Activated naive CD8-positive, alpha-beta T cell treated with anti-CD3 and anti-CD28 coated beads, Interleukin-2, amount 50 U/mL, for 24 hours (primary cell): Measurements from ENCODE around the gene IDUA.
"Not testable (repeated sequence)": the region's sequence is repeated elsewhere in the genome, so short reads cannot be mapped to it uniquely, and the experiment has no call there.

Experiments
- ATAC-seq: fragments of 150-1000 bp; cut with Tn5 transposase; one replicate; pipeline ENCODE4 v1.10.0; 2021
- DNase-seq: peaks from one replicate; pipeline ENCODE4 v3.0.0; 2021
- H3K27ac Mint-ChIP-seq: one replicate; pipeline ENCODE4 v1.8.0; 2021; ENCODE audit warnings: mild to moderate bottlenecking, mixed read lengths
- H3K27me3 Mint-ChIP-seq: one replicate; pipeline ENCODE4 v1.8.0; 2021; ENCODE audit warnings: mixed read lengths
- H3K36me3 Mint-ChIP-seq: one replicate; pipeline ENCODE4 v1.8.0; 2021; ENCODE audit warnings: low read depth, mixed read lengths
- H3K4me1 Mint-ChIP-seq: one replicate; pipeline ENCODE4 v1.8.0; 2021; ENCODE audit warnings: mixed read lengths
- H3K4me3 Mint-ChIP-seq: one replicate; pipeline ENCODE4 v1.8.0; 2021; ENCODE audit warnings: mild to moderate bottlenecking, moderate library complexity, mixed read lengths
- H3K9me3 Mint-ChIP-seq: one replicate; pipeline ENCODE4 v1.8.0; 2021; ENCODE audit warnings: mixed read lengths

IDUA gene

DNA sequence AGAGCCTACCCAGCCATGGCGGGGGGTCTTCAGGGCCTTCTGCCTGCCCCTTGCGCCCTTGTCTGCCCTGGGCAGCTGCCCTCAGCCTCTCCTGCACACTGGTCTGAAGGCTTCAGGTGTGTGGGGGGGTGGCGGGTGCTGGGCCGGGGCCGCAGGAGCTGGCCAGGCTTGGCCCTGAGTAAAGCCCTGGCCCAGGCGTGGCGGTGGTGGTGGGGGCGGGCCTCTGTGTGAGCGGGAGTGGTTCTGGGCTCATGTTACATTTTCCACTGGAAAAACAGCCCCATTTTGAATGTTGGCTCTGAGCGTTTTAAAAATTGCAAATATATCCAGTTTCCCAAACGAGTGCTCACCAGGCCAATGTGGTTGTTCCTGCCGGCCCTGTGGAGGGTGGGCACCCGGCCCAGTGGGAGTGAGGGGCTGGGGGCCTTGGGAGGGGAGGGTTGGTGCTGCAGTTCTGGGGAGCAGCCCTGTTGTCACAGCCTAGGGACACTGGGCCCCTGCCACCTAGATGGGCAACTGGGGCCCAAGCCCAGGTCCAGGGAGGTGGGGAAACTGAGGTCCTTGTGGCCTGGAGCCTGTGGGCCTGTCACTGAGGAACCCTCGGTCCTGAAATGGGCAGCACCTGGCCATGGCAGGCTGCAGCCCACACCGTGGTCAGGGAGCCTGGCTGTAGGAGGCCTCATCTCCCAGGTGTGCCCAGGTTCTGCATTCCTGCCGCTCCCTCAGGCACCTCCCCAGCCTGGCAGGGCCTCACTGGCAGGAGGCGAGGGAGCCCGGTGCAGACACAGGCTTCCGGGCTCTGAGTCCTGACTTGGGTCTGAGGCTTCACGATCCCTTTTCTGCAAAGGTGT, 52.9 kb downstream of the IDUA start:
- Mint-ChIP-seq H3K9me3 (peaks cover 4% of the 10 kb centered on the region), H3K27me3 (peaks cover 8% of the 10 kb centered on the region), H3K36me3 (no peaks in the 10 kb centered on the region), H3K27ac (no peak overlapping the region), H3K4me1 (peaks cover 2% of the 10 kb centered on the region), H3K4me3 (no peak overlapping the region)
- ATAC-seq = no peak
- no peak for DNase-seq

DNA sequence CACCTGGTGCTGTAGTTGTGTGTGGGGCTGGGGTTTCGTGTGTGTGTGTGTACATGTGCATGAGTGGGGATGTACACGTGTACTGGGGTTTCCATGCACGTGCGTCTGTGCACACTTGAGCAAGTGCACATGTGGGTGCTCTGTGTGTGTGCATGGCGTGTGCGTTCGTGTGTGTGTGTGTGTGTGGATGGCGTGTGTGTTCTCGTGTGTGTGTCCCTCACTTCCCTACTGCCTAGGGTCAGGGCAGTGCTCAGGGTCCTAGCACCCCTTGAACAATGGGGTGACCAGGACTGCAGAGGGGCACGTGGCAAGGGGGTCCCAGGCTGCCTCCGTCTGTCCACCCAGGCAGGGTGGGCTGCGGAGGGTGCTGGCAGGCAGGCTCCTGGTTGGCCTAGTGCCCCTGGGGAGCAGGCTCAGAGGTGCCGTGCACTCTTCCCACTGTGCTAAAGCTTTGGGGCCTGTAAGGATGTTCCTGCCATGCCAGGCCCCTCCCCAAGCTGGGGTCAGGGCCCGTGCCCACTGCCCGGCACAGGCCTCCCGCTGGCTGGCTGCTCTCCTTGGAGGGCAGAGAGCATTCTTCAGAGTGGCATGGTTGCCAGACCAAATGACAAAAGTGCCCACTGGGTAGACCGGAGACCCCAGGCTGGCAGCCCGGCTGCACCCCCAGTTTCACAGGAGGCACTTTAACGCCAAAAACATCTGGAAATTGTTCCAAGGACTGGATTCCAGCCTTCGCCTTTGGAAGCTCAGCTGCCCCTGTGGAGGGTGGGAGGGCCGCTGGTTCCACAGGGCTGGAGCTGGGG, 53.7 kb downstream of the IDUA start:
- no peak for DNase-seq
- Mint-ChIP-seq H3K9me3 (peaks cover 4% of the 10 kb centered on the region), H3K36me3 (no peaks in the 10 kb centered on the region), H3K4me1 (peaks cover 2% of the 10 kb centered on the region), H3K4me3 (no peak overlapping the region), H3K27me3 (peaks cover 16% of the 10 kb centered on the region), H3K27ac (no peak overlapping the region)
- ATAC-seq = no peak

DNA sequence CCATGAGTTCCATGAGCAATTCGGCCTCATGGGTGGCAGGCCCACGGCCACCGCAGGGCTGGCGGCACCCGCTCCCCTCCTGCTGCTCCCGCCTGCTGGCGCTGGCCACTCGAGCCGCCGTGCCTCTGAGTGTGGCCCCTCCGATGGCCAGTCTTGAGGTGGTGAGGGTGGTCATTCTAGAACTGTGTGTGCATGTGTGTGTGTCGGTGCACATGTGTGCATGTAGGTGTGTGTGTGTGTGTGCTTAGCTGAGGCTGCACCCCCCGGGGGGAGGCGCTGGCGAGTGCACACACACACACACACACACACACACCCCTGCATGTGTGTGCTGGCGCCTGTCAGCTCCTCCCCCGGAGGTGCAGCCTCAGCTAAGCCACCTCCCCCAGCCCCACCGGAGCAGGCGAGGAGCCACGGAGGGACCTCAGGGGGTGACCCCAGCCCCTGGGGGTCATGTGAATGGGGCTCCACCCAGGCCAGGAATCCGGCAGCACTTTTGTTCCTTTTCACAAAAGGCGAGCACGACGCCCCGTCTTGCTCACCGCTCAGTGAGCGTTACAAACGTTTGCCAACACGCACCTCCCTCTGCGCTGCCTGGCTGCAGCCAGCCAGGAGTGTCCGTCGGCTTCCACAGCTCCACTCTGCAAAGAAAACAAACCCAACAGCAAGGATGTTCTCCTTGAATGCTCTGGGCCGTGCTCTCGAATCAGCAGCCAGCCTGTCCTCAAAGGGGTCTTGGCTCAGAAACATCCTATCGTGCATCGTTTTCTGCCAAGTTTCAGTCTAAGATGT, 54.5 kb downstream of the IDUA start:
- peaks cover 4% of the 10 kb centered on the region for H3K9me3 Mint-ChIP-seq
- H3K27ac Mint-ChIP-seq = no peak overlapping the region

DNA sequence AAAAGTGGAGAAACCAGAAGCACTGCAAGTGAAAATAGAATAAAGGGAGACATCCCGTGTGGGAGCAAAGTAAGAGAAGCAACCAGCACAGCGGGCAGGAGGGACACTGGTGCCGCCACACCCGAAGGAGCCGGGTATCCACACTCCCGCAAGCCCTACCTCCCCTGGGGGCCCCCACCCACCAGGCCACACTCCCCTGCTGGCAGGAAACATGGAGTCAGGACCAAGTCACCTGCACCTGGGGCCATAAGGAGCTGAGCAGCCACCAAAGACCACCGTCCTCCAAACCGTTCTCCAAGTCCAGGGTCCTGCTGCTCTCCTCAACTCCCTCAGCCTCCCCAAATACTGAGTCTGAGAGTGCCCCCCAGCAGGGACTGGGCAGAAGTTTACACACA, 55.1 kb downstream of the IDUA start:
- no peak overlapping the region for H3K27ac Mint-ChIP-seq
- H3K4me1 Mint-ChIP-seq = peaks cover 4% of the 10 kb centered on the region
- no peak for DNase-seq
- peaks cover 3% of the 10 kb centered on the region for H3K36me3 Mint-ChIP-seq
- H3K9me3 Mint-ChIP-seq = peaks cover 4% of the 10 kb centered on the region
- no peak for ATAC-seq
- H3K4me3 Mint-ChIP-seq = no peak overlapping the region
- peaks cover 19% of the 10 kb centered on the region for H3K27me3 Mint-ChIP-seq

More for the DNA sequence above, 54.5 kb downstream of the IDUA start:
- Mint-ChIP-seq H3K36me3 (no peaks in the 10 kb centered on the region), H3K4me3 (no peak overlapping the region), H3K4me1 (peaks cover 2% of the 10 kb centered on the region), H3K27me3 (peaks cover 17% of the 10 kb centered on the region)
- DNase-seq (no peak), ATAC-seq (no peak)

DNA sequence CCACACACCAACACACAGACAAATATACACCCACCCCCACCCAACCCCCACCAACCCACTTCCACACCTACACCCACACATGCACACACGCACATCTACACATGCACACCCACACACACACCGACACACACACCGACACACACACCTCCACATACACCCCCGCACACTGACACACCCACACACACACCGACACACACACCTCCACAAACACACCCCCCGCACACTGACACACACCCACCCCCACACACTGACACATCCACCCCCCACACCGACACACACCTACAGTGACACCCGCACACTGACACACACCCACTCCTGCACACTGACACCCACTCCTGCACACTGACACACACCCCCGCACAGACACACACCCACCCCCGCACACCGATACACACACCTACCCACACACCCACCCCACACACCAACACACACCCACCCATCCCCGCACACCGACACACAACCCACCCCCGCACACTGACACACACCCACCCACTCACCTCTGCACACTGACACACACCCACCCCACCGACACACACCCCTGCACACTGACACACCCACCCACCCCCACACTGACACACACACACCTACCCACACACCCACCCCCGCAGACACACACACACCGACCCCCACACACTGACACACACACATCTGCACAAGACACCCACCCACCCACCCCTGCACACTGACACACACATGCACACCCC, 55.7 kb downstream of the IDUA start:
- DNase-seq = no peak
- H3K27ac Mint-ChIP-seq = no peak overlapping the region

DNA sequence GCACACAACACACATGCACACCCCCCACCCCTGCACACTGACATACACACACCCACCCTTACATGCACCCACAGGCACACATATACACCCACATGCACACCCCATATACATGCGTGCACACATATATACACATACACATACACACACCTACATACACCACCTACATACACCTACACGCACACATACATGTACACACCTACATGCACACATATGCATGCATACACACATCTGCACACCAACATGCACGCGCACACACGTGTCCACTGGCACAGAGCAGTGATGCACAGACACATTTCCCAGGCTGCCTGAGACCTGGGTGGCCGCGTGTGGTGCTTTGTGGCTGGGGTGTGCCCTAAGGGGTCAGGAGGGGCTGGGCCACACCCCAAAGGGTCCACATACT, 56.3 kb downstream of the IDUA start:
- Mint-ChIP-seq H3K9me3 (peaks cover 4% of the 10 kb centered on the region), H3K27me3 (peaks cover 26% of the 10 kb centered on the region), H3K36me3 (peaks cover 3% of the 10 kb centered on the region), H3K4me3 (peak overlapping the region; percentile 42), H3K4me1 (peaks cover 4% of the 10 kb centered on the region), H3K27ac (peak overlapping the region; percentile 71)
- ATAC-seq (peak; percentile 15), DNase-seq (no peak)

More for the DNA sequence above, 55.7 kb downstream of the IDUA start:
- H3K4me1 Mint-ChIP-seq = peaks cover 4% of the 10 kb centered on the region
- peaks cover 3% of the 10 kb centered on the region for H3K36me3 Mint-ChIP-seq
- H3K27me3 Mint-ChIP-seq = peaks cover 23% of the 10 kb centered on the region
- peaks cover 4% of the 10 kb centered on the region for H3K9me3 Mint-ChIP-seq
- ATAC-seq = no peak
- no peak overlapping the region for H3K4me3 Mint-ChIP-seq

DNA sequence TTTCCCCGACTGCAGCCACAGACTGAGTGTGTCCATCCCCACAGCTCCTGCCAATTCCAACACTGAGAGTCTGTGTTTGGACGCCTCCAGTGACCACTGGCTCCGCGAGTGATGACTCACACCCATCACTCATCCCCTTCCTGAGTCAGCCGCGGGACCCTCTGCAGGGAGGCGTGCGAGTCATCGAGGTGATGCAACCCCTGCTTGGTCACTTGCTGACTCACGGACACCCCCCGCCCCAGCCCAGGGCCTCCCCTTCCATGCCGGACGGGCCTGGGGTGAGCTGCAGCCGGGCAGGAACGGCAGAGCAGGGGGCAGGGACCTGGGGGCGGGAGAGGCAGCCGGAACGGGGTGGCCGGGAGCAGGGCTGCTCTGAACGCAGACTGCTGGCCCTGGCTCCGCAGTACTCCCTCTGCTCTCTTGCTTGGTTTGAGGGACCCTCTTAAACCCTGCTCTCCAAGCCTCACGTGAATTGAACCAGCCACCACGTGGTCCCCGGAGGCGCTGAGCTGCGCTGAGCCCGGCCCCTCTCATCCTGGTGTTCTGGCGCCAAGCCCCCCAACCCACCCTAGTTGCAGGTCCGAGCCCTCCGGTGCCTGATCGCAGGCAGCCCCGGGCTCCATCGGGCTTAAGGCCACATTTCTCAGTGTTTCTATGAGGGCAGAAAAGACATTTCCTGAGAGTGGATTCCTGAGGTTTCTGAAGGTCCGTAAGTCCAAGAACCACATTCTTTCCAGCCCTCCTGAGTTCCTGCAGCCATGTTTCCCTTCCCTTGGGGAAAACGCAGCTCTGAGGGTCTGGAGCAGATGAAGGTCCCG, 57.0 kb downstream of the IDUA start:
- Mint-ChIP-seq H3K4me1 (peaks cover 4% of the 10 kb centered on the region), H3K4me3 (no peak overlapping the region), H3K27ac (no peak overlapping the region), H3K9me3 (peaks cover 4% of the 10 kb centered on the region), H3K36me3 (peaks cover 3% of the 10 kb centered on the region), H3K27me3 (peaks cover 27% of the 10 kb centered on the region)
- ATAC-seq (peak; percentile 72), DNase-seq (peak; percentile 57)

DNA sequence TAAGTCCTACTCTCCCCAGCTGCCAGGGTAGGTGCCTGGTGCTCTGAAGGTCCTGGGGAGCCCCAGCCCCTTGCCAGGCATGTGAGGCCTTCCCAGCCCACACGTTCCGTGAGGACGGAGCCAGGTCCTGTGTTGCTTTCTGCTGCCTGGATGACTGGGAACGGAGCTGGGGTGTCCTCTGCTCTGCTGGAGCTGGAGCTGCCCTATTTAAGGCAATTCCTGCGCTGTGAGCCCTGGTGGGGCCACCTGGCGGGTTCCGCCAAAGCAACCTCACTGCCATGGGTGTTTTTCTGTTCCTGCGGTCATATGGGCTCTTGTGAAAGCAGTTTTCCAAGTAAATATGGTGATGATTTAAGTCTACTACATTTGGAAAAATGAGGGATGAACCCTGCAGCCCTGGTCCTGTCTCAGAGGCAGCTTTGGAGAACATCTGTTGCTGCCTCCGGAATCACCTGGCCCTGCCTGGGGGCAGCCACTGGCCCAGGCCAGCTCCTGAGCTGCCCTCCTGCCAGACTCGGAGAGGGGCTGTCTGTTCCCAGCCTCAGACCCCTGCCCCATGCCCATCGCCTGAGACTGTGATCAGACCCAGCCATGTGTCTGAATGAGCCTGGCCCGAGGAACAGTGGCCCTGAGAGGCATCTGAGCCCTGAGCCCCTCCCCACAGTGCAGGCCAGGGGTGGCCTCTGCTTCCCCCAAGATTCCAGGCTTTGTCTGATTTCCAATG, 57.8 kb downstream of the IDUA start:
- Mint-ChIP-seq H3K4me1 (peaks cover 4% of the 10 kb centered on the region), H3K9me3 (peaks cover 4% of the 10 kb centered on the region), H3K27ac (no peak overlapping the region), H3K27me3 (peaks cover 33% of the 10 kb centered on the region), H3K36me3 (peaks cover 3% of the 10 kb centered on the region), H3K4me3 (no peak overlapping the region)
- DNase-seq (no peak), ATAC-seq (no peak)

DNA sequence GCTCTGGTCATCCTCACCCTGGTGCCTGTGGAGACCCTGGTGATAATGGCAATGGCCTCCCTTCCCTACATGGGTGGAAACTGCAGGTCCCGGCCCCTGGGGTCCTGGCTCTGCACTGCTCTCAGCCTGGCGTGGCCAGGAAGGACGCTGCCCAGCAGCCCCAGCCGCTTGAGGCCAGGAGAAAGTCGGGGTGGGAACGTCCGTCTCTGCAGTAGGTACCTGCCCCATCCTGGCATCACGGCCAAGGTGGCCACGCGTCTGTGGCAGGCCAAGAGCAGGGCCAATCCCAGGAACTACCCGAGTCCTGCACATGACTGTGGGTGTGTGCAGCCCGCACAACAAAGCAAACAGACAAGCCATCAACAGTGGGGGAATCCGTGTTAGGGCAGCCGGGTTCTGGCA, 58.4 kb downstream of the IDUA start:
- DNase-seq = no peak
- Mint-ChIP-seq H3K4me3 (no peak overlapping the region), H3K27me3 (peaks cover 33% of the 10 kb centered on the region), H3K36me3 (peaks cover 3% of the 10 kb centered on the region), H3K27ac (no peak overlapping the region), H3K9me3 (peaks cover 4% of the 10 kb centered on the region), H3K4me1 (peaks cover 4% of the 10 kb centered on the region)
- no peak for ATAC-seq

DNA sequence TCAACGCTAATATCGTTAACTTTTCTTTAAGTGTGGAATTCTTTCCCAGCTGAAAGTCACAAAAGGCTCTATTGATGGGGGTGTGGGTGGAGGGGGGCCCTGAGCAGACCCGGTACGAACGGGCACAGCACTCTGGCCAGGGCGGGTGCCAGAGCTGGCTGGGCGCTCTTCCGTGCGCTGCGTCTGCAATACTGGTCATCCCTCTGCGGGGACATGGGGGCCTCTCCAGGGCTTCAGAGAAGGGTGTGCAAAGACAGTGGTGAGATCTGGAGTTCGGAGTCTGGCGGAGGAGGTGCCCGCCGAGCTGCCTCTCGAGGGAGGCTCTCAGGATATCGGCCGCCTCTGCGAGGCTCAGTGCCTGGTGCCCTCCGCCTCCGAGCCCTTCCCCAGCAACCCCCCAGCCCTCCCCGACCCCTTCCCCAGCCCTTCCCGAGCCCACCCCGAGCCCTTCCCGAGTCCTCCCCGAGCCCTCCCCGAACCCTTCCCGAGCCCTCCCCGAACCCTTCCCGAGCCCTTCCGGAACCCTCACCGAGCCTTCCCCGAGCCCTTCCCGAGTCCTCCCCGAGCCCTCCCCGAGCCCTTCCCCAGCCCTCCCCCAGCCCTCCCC, 58.9 kb downstream of the IDUA start:
- no peak for ATAC-seq
- H3K4me1 Mint-ChIP-seq = peaks cover 4% of the 10 kb centered on the region
- no peak overlapping the region for H3K27ac Mint-ChIP-seq
- peaks cover 33% of the 10 kb centered on the region for H3K27me3 Mint-ChIP-seq
- no peak overlapping the region for H3K4me3 Mint-ChIP-seq
- H3K9me3 Mint-ChIP-seq = peaks cover 4% of the 10 kb centered on the region
- no peak for DNase-seq
- peaks cover 3% of the 10 kb centered on the region for H3K36me3 Mint-ChIP-seq

DNA sequence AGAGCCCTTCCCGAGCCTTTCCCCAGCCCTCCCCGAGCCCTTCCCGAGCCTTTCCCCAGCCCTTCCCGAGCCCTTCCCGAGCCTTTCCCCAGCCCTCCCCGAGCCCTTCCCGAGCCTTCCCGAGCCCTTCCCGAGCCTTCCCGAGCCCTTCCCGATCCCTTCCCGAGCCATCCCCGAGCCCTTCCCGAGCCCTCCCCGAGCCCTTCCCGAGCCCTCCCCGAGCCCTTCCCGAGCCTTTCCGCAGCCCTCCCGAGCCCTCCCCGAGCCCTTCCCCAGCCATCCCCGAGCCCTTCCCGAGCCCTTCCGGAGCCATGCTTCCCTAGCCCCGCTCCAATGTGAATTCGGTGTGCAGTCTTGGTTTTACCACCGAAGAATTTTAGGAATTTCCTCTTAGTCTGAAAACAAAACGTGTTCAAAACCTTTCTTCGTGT, 59.8 kb downstream of the IDUA start:
- not testable (repeated sequence) for H3K9me3 Mint-ChIP-seq, ATAC-seq, H3K4me1 Mint-ChIP-seq, DNase-seq, H3K27ac Mint-ChIP-seq, H3K4me3 Mint-ChIP-seq, H3K36me3 Mint-ChIP-seq
- H3K27me3 Mint-ChIP-seq = peaks cover 33% of the 10 kb centered on the region

DNA sequence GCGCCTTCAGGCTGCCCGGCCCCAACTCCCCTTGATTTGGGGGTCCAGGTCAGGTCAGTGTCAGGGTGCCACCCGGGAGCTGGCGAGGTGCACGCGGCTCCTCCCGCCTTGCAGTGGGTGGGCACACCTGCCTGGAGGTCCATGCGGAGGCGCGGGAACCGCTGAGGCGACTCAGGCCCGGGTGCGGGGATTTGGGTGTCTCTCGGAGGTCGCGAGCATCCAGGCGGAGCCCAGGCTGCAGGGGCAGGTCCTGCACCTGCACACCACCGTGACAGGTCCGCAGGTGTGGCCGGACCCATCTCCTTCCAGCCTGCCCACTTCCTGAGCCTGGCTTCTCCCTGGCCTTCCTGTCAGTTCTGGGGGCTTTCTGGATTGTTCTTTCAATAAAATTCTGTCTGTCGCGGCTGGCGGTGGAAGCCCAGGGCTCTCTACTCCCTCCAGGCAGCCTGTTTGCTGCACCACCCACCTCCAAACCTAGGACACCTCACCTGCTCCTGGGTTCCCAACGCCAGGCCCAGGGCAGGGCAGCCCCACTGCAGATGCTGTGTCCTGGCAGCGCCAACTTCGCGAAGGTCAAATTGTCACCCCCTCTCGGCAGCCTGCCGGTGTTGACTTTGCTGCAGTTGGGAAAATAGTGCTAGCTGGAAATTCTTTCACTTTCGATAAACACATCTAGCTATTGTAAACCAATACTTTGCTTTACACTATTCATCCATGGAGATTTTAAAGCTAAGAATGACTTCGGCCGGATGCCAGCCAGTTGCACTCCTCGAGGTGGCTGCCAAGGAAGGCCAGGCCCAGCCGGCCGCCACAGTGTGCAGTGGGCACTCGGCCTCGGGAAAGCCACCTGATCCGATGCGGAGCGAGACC, 60.5 kb downstream of the IDUA start:
- H3K27me3 Mint-ChIP-seq = peaks cover 33% of the 10 kb centered on the region
- H3K36me3 Mint-ChIP-seq = peaks cover 3% of the 10 kb centered on the region
- no peak overlapping the region for H3K27ac Mint-ChIP-seq
- peaks cover 4% of the 10 kb centered on the region for H3K9me3 Mint-ChIP-seq
- ATAC-seq = no peak
- H3K4me1 Mint-ChIP-seq = peaks cover 4% of the 10 kb centered on the region
- H3K4me3 Mint-ChIP-seq = no peak overlapping the region
- DNase-seq = no peak
